HUDEP-2 (cell line): Measurements from ENCODE around the gene DBP.
"Not testable (repeated sequence)": the region's sequence is repeated elsewhere in the genome, so short reads cannot be mapped to it uniquely, and the experiment has no call there.

Experiments used
- DNase-seq, 76 experiments: peaks; one replicate each; lab custom pipeline; 2025; ENCODE audit not compliant: unreplicated experiment in 76 of 76; lab: John Stamatoyannopoulos, UW

DBP gene, protein sequence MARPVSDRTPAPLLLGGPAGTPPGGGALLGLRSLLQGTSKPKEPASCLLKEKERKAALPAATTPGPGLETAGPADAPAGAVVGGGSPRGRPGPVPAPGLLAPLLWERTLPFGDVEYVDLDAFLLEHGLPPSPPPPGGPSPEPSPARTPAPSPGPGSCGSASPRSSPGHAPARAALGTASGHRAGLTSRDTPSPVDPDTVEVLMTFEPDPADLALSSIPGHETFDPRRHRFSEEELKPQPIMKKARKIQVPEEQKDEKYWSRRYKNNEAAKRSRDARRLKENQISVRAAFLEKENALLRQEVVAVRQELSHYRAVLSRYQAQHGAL

DNA sequence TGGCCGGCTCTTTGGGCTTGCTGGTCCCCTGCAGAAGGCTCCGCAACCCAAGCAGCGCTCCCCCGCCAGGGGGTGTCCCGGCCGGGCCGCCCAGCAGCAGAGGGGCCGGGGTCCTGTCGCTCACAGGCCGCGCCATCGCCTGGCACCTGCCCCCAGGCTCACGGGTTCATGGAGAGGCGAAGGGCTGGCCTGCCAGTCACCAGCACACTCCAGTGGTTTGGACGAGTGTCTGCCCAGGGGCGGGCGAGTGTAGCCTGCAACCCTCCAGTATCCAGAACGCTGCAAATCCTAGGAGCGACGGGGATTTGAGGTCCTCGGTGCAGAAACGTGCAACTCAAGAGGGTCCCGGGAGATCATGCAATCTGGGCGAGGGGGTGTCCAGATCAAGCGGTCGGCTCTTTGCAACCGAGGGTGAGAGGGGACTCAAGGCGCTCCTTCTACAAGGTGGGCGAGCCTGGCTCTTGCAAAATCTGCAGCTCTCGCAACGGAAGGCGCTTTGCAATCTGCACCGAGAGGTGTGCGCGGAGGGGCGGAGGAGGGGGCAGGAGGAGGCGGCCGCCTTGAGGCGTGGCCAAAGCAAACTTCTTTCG lies at the start of gene DBP:
Gene DBP (minus strand): TSS at position 521 of the 590 bp plus-strand sequence. CDS start 385 bp downstream, at position 136.
- peak in 33 of 76 experiments; percentile 38 to 95 (median 58) for DNase-seq

DNA sequence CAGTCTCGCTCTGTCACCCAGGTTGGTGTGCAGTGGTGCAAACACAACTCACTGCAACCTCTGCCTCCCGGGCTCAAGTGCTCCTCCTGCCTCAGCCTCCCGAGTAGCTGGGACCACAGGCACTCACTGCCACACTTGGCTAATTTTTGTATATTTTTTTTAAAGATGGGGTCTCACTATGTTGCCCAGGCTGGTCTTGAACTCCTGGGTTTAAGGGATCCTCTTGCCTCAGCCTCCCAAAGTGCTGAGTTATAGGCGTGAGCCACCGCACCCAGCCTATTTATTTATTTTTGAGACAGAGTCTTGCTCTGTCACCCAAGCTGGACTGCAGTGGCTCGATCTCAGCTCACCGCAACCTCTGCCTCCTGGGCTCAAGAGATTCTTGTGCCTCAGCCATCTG lies 49.5 kb upstream of the DBP start:
- DNase-seq: not testable (repeated sequence)

DNA sequence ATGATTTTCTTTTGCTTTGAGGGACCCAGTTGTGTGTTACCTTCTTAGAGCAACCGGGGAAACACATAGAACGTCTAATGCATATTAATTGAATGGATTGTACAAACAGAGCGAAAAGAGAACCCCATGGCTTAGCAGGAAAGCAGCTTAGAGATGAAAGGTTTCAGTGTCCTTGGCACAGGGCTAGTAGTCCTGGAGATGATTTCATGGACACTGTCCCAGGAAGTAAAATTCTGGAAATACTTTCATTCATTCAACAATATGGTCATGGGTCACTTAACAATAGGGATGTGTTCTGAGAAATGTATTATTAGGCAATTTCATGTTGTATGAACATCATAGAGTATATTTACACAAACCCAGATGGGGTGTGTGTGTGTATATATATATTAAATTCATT lies 48.9 kb upstream of the DBP start:
- DNase-seq: peak in 1 of 76 experiments; percentile 17

DNA sequence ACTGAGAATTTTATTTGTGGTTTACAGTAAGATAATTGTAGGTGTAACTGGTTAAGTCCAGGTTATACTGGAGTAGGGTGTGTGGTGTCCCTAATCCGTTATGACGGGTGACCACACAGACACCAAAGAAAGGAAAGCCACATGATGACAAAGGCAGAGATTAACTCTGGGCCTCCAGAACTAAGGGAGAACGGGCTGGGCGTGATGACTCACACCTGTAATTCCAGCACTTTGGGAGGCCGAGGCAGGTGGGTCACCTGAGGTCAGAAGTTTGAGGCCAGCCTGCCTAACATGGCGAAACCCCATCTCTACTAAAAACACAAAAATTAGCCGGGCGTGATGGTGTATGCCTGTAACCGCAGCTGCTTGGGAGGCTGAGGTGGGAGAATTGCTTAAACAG lies 48.4 kb upstream of the DBP start:
- DNase-seq: no peak

DNA sequence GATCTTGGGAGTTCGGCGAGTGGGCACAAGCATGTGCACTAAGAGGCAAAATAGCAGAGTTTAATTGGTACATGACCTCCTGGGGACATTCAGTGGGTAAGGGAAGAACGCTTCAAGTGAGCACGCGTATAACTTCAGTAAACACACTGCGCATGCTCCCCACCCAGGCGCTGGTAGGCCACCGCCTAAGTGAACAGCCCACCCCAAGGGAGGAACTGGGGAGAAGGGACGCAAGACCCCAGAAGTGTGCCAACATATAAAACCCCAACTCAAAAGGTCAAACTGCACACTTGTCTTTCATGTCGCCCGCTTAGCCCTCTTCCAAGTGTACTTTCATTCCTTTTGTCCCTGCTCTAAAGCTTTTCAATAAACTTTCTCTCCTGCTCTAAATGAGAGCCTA lies 46.2 kb upstream of the DBP start:
- no peak for DNase-seq

DNA sequence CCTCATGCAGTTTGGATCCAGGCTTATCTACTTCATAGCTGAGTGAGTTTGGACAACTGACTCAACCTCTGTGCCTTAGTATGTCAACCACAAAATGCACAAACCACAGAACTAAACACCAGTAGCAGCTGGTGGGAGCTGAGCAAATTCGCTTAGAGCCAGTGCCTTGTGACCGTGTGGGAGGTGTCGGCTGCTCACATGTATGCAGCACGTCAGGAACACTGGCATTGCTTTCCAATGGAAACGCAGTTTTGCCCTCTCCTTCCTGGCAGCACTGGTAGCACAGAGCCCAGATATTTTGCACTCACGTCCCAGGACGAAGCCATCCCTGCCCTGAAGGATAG lies 43.9 kb upstream of the DBP start:
- DNase-seq: peak in 64 of 76 experiments; percentile 18 to 89 (median 68)

DNA sequence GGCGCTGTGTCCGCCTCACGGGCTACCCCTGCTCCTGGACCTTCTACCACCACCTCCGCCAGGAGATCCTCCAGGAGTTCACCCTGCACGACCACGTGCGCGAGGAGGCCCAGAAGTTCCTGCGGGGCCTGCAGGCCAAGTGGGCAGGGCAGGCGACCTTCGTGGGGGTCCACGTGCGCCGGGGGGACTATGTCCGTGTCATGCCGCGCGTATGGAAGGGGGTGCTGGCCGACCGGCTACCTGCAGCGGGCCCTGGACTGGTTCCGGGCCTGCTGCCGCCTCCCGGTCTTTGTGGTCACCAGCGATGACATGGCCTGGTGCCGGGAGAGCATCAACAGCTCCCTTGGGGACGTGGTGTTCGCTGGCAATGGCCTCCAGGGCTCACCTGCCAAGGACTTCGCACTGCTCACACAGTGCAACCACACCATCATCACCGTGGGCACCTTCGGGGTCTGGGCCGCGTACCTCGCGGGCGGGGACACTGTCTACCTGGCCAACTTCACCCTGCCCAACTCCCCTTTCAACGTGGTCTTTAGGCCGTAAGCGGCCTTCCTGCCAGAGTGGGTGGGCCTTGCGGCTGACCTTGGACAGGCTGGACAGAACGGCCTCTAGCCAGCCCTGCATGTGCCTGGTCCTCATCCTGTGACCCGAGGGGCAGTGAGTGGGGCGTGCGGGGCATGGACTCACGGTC lies 43.4 kb upstream of the DBP start:
- peak in 1 of 76 experiments; percentile 8 for DNase-seq

DNA sequence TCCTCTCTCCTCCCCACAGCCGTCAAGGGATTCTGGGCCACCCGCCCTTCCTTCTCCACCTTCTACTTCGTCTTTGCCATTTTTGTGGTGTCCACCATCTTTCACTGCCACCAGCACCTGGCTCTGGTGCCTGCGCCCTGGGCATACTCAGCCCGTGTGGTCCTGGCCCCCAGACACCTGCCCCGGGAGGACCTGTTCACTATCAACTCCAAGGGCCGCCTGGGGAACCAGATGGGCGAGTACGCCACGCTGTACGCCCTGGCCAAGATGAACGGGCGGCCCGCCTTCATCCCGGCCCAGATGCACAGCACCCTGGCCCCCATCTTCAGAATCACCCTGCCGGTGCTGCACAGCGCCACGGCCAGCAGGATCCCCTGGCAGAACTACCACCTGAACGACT lies 42.8 kb upstream of the DBP start:
- DNase-seq: not testable (repeated sequence)

DNA sequence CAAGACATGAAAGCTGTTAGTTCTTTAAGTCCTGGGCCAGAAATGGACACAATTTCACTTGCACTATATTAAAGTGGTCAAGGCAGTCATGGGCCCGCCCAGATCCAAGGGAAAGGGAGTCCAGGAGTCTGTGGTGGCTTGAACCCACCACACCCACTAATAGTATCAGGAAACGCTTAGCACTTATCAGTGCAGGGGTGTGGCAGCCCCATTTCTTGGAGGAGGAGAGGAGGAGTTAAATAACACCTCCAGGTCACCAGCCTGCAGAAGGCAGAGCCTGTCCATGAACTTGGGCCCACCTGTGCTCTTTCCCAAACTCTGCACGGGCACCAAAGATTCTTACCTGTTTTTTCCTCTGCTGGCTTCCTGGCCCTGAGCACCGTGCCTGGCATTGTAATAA lies 41.0 kb upstream of the DBP start:
- peak in 55 of 76 experiments; percentile 6 to 72 (median 35) for DNase-seq

DNA sequence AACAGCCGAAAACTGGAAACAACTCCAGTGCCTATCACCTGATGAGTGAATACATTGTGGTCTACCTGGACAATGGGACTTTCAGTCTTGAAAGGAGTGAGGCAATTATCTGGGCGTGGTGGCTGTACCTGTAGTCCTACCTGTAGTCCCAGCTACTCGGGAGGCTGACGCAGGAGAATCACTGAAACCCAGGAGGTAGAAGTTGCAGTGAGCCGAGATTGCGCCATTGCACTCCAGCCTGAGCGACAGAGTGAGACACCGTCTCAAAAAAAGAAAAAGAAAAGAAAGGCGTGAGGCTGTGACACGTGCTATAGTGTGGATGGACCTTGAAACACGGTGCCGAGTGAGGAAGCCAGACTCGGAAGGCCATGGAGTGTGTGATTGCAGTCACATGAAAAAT lies 39.7 kb upstream of the DBP start:
- no peak for DNase-seq

DNA sequence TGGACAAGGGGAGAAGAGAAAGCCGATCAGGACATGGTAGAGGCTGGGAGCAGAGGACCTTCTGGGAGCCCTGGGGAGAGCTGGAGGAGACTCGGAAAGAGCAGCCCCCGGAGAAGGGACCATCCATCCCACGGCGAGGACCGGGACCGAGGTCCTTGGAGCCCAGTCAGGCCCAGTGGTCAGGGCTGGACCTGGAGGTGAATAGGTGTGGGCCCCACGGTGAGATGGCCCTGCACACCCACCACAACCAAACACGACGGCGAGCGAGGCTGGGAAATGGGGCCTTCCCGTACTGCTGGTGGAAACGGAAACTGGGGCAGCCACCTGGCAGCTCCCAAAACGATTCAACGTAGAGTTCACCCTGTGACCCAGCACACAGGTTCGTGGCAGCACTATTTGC lies 39.3 kb upstream of the DBP start:
- DNase-seq: no peak

DNA sequence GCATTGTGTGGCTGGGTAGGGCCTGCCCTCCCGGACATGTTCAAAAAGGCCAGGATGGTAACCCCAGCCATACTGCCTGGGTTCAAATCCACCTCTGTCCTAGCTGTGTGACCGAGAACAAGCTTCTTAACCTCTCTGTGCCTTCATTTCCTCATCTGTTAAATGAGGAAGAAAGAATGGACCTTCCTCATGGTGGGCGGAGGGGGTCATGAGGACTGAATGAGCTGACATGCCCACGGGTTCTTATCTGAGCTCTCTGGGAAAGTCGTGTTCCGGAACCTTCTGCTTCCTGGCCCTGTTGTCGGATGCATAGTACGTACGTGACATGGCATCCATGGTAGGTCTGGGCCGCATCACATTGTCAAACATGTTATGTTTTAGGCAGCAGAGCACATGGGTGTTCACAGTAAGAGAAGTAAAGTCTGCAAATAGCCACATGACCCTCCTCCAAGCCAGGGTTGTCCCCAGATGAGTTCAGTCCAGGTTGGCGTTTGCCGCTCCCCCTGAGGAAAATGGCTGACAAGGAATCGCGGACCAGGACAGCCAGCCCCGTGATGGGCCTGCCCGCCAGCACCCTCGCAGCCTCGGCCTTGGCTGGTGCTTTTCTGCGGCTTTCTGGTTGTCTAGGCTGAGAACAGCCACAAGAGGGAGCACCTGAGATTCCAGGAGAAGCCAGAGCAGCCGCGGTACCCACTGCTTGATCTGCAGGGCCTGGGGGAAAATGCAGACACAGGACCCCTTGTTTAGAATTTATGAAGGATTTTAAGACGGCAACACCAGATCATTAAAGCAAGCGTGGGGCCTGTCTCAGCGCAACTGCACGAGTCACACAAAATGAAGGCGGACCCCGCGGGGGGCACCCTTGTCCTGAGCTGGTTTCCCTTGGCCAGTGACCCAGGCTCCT lies 38.0 kb upstream of the DBP start:
- peak in 70 of 76 experiments; percentile 44 to 93 (median 78) for DNase-seq

DNA sequence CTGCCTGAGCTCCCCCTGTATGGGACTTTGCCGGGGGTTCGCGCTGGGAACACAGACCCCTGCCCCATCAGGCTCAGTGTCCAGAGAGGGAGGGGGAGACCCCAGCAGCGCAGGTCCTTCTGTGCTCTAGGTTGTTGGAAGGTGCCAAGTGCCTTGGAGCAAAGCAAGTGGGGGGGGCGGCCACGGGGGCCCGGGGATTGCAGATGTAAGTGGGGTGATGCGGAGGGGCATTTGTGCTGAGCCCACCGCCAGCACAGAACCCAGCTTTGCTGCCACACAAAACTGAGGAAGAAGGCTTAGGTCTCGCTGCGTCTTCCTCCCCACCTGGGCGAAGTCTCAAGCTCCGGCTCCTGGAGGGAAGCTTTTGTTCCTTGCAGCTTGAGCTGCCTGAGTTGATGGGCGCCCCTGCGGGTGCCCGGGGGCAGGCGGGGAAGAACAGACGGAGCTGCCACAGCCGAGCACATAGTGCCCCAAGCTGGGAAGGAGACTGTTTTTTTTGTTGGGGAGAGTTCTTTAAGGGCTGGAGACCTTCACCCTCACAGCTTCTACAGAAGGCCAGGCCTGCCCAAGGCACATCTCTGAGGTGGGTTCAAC lies 37.1 kb upstream of the DBP start:
- DNase-seq: no peak

DNA sequence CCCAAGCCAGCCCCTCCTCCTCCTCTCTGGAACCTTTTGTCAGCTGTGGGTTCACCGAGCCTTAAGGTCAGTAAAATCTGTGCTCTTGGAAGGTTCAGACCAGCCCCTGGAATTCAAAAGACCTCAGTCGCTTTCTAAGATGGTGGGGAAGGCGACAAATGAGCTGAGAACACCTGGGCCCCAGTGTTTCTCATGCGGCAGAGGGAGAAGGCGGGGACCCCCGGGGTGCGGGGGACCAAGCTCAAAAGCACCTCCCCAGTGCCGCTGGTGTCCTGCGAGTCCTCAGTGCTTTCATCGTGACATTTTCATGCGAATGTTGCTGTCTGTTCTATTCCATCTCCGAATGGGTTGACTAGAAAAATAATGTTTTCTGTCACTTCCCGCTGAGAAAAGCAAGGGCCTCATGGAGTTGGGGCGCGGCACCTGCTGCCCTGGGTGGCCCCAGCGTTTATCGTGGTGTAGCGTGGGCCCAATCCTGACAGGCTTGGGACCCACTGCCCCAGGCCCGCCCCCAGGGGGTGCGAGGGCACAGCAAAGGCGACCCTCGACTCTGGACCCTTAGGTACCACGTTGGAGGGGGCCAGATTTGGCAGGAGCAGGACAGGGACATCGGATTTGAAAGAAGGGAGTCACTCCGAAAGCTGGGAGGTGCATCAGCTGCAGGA lies 36.4 kb upstream of the DBP start:
- no peak for DNase-seq

DNA sequence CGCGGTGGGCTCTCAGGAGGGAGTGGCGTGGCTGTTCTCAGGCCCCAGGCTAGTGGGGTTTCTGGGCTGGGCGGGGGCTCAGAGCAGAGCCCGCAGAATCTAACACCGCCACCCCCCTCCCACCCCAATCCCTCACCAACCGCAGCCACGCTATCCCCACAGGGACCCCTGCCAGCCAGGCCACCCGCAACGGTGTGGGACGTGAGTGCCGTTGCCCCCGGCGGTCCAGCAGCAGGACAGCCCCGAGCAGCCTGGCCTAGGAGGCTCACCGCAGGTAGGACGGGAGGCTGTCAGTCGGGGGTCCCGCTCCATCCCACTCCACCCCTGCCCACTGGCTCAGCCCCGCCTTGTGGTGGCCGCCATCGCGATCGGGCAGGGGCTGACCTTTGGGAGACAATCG lies 35.8 kb upstream of the DBP start, which contains the start of gene NTN5:
Gene NTN5 (minus strand): TSS at position 24 of the 400 bp plus-strand sequence. CDS start 2,031 bp downstream, outside the sequence.
- no peak for DNase-seq

DNA sequence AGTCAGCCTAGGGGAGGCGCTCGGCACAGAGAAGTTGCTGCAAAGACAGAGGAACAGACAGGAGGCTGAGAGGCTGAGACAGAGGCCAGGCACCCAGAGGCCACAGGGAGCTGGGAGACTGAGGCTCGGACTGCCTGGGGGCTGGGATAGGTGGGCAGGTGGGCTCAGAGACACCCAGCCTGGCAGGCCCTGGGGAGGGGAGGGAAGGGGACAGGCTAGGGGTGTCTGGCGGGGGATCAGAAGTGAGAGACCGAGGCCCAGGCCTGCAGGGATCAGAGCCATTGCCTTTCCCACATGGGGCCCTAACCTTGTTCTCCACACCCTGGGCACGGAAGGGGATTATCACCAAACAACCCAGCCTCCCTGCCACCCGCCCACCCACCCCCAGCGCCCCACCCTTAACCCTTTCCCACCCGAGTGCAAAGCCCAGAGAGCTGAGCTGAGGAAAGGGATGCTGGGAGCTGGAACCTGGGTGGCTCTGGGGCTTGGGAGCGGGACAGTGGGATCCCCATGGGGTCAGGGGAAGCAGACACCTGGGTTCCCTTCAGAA lies 34.3 kb upstream of the DBP start:
- peak in 1 of 76 experiments; percentile 17 for DNase-seq

DNA sequence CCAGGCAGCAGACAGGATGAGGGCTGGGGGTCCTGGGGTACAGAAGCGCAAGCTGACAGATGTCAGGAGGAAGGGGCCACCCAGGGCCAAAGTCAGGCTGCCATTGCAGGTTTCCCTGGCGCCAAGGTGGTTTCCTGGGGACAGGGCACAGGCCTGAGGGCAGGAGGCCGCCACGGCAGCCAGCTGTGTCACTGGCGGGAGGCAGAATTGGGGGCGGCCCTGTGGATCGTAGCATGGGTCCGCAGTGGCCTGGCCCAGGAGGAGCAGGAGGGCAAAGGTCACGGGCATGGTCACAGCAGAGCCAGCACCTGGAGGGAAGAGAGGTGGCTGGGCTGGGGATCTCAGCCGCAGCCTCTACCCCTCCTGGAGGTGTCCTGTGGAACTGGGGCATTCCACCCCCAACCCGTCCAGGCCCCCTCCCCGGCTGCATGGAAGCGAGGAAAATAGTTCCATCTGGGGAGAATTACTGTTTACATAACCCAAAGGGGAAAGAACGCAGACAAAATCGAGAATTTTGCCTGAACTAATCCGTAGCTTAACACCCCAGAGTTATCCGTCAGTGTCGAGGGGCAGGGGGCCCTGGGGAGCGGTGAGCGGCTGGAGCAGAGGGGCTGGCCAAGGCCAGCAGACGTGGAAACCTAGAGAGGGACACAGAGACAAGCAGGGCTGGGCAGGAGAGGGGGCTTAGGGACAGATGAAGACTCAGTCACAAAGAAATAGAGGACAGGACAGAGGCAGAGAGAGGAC lies 33.7 kb upstream of the DBP start:
- no peak for DNase-seq

DNA sequence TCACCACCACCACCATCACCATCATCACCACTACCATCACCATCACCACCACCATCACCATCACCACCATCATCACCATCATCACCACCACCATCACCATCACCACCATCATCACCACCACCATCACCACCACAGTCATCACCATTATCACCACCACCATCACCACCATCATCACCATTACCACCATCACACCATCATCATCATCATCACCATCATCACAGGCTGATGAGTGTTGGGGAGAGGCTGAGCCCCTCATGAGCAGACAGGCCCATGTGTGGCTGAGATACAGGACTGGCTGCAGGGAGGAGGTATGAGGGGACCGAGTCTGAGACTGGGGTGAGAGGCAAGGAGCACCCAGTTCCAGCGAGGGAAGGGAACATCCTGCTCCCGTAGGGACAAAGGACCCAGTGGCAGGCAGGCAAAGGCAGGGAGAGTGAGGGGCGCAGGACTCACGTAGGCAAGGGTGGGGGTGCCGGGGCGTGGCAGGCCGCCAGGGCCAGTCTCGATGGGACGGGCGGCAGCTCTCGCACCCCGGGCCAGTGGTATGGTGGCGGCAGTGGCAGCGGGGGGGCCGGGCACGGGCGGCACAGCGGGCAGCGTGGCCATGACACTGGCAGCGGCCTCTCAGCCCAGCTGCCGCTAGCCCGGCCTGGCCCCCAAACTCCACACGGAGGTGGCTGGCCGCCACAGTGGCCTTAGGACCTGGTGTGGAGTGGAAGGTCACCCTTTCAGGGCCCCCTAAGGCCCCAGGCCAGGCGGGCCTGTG lies 32.9 kb upstream of the DBP start:
- no peak for DNase-seq
